ENCODE results near the gene FHL5. TPM values are rescaled to one million over a fixed set of nuclear protein-coding genes. Genes with fewer than 3 reads are reported as not detected.

FHL5 gene
- total RNA-seq, 1 donor from 2014 or later: not detected

DNA sequence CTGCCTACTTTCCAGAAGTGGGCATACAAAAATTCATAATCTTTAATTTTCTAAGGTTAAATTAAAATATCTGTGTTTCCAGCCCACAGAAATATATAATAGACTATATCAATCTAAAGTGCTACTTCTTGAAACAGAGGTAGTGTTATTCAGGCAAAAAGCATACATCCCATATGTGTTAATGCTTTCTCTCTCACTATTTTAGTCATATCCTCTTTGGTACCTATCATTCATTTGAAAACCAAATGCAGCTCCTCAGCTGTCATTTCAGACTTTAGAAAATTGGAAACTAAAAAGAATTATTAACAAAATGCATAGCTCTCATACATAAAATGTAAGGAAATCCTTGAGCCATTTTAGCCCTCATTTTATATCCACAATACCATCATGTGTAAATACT lies 925 bp downstream of the FHL5 start:
- H3K27ac Mint-ChIP-seq: no peak overlapping the region
- no peaks in the 10 kb centered on the region for H3K27me3 ChIP-seq
- H3K36me3 ChIP-seq: no peaks in the 10 kb centered on the region

DNA sequence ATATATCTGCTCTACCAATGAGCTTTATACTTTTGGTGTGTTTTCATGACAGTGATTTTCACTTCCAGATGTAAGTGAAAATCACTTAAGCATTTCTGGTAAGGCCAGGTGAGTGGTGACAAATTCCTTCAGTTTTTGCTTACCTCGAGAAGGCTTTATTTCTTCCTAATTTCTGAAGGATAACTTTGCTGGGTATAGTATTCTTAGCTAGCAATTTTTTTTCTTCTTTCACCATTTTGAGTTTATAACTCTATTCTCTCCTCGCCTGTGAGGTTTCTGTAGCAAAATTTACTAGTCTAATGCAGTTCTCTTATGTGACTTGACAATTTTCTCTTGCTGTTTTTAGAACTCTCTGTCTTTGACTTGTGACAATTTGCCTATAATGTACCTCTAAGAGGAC lies 7.1 kb downstream of the FHL5 start:
- Histone ChIP-seq H3K9me3 (ENCODE audit: low read depth) (peaks cover 7% of the 10 kb centered on the region), H4K20me1 (ENCODE audit: low read depth) (no peaks in the 10 kb centered on the region), H3K27me3 (no peaks in the 10 kb centered on the region), H2AFZ (replicated peaks) (no peak overlapping the region), H3K36me3 (peaks cover 4% of the 10 kb centered on the region), H3F3A (ENCODE audit: low read depth) (no peaks in the 10 kb centered on the region), H3K4me1 (no peaks in the 10 kb centered on the region), H3K4me3 (no peak overlapping the region), H3K4me2 (no peak overlapping the region), H3K9ac (no peak overlapping the region), H3K27ac (no peak overlapping the region), H3K79me2 (ENCODE audit: low read depth) (no peaks in the 10 kb centered on the region)
- Mint-ChIP-seq H3K4me3 (no peak overlapping the region), H3K36me3 (no peaks in the 10 kb centered on the region), H3K4me1 (no peaks in the 10 kb centered on the region), H3K27ac (no peak overlapping the region), H3K9me3 (peaks cover 14% of the 10 kb centered on the region), H3K27me3 (ENCODE audit: insufficient read depth, low read depth) (peaks cover 2% of the 10 kb centered on the region)
- TF ChIP-seq EZH2 (IDR thresholded peaks at IDR 0.05) (no peak), EZH2phosphoT487 (IDR thresholded peaks at IDR 0.05) (no peak)
- TF ChIP-seq, protein P1, sequence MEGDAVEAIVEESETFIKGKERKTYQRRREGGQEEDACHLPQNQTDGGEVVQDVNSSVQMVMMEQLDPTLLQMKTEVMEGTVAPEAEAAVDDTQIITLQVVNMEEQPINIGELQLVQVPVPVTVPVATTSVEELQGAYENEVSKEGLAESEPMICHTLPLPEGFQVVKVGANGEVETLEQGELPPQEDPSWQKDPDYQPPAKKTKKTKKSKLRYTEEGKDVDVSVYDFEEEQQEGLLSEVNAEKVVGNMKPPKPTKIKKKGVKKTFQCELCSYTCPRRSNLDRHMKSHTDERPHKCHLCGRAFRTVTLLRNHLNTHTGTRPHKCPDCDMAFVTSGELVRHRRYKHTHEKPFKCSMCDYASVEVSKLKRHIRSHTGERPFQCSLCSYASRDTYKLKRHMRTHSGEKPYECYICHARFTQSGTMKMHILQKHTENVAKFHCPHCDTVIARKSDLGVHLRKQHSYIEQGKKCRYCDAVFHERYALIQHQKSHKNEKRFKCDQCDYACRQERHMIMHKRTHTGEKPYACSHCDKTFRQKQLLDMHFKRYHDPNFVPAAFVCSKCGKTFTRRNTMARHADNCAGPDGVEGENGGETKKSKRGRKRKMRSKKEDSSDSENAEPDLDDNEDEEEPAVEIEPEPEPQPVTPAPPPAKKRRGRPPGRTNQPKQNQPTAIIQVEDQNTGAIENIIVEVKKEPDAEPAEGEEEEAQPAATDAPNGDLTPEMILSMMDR (IDR thresholded peaks at IDR 0.05): no peak
- no peak for DNase-seq (ENCODE audit: low spot score)

More for the DNA sequence above, 925 bp downstream of the FHL5 start:
- TF ChIP-seq, protein P1 (IDR thresholded peaks at IDR 0.05): no peak
- TF ChIP-seq EZH2 (IDR thresholded peaks at IDR 0.05): no peak
- TF ChIP-seq EZH2phosphoT487 (IDR thresholded peaks at IDR 0.05): no peak
- Histone ChIP-seq H3F3A (ENCODE audit: low read depth) (no peaks in the 10 kb centered on the region), H2AFZ (replicated peaks) (no peak overlapping the region), H3K4me2 (no peak overlapping the region), H3K9ac (no peak overlapping the region), H3K4me1 (no peaks in the 10 kb centered on the region), H3K9me3 (ENCODE audit: low read depth) (no peaks in the 10 kb centered on the region), H3K27ac (no peak overlapping the region), H3K4me3 (no peak overlapping the region), H4K20me1 (ENCODE audit: low read depth) (no peaks in the 10 kb centered on the region), H3K79me2 (ENCODE audit: low read depth) (no peaks in the 10 kb centered on the region)
- no peaks in the 10 kb centered on the region for H3K27me3 Mint-ChIP-seq (ENCODE audit: insufficient read depth, low read depth)
- H3K4me3 Mint-ChIP-seq: no peak overlapping the region
- H3K36me3 Mint-ChIP-seq: no peaks in the 10 kb centered on the region
- no peaks in the 10 kb centered on the region for H3K4me1 Mint-ChIP-seq
- peaks cover under 1% of the 10 kb centered on the region for H3K9me3 Mint-ChIP-seq
- no peak for DNase-seq (ENCODE audit: low spot score)

DNA sequence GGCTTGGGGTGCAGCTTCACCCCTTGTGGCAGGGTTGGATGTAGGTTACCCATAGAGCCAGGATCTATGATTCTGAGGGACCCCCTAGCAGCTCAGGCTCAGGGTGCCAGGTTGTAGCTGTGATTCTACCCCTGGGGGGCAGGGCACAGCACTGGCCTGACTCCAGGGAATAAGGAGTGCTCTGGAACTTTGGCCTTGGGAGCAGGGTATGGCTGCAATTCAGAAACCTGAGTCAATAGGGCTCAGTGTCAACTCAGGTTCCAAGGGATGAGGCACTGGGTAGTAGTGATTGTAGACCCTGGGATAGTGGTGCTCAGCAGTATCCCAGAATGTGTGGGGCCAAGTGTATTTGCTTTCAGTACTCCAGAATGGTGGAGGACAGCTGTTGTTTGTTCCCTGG lies 8.6 kb downstream of the FHL5 start:
- Mint-ChIP-seq H3K9me3 (peaks cover 14% of the 10 kb centered on the region), H3K4me3 (no peak overlapping the region), H3K4me1 (no peaks in the 10 kb centered on the region), H3K27me3 (ENCODE audit: insufficient read depth, low read depth) (peaks cover 2% of the 10 kb centered on the region), H3K36me3 (no peaks in the 10 kb centered on the region), H3K27ac (no peak overlapping the region)
- no peak overlapping the region for H2AFZ ChIP-seq (replicated peaks)
- no peak overlapping the region for H3K9ac ChIP-seq
- no peak for TF ChIP-seq EZH2 (IDR thresholded peaks at IDR 0.05)
- TF ChIP-seq, protein P1 (IDR thresholded peaks at IDR 0.05): no peak
- no peak for TF ChIP-seq EZH2phosphoT487 (IDR thresholded peaks at IDR 0.05)
- DNase-seq (ENCODE audit: low spot score): no peak
- no peaks in the 10 kb centered on the region for H3K79me2 ChIP-seq (ENCODE audit: low read depth)
- no peak overlapping the region for H3K4me2 ChIP-seq
- no peaks in the 10 kb centered on the region for H3F3A ChIP-seq (ENCODE audit: low read depth)
- H3K27ac ChIP-seq: no peak overlapping the region
- H3K27me3 ChIP-seq: no peaks in the 10 kb centered on the region
- no peaks in the 10 kb centered on the region for H3K4me1 ChIP-seq
- H3K36me3 ChIP-seq: peaks cover 4% of the 10 kb centered on the region
- peaks cover 7% of the 10 kb centered on the region for H3K9me3 ChIP-seq (ENCODE audit: low read depth)
- H3K4me3 ChIP-seq: no peak overlapping the region
- H4K20me1 ChIP-seq (ENCODE audit: low read depth): no peaks in the 10 kb centered on the region
